ENCODE data around the gene MAPK8.

- no peak for TF ChIP-seq CTCF (IDR thresholded peaks at IDR 0.05 in 8 of 11, conservative IDR thresholded peaks at IDR 0.05 in 3 of 11)
- no peak for TF ChIP-seq POLR2A (IDR thresholded peaks at IDR 0.05)
Measured at GRCh38 chr10:48412933-48413332, 106.5 kb downstream of the MAPK8 start.
